HG02970 (cell line): ENCODE data around the gene FYCO1.

ENCODE experiments used
- ATAC-seq: cut with Tn5 transposase; IDR thresholded peaks from one replicate; pipeline ENCODE4 v1.9.1; 2021; ENCODE audit warnings: mild to moderate bottlenecking, moderate library complexity, moderate number of reproducible peaks; ENCODE audit not compliant: unreplicated experiment, low FRiP score

Gene FYCO1

DNA sequence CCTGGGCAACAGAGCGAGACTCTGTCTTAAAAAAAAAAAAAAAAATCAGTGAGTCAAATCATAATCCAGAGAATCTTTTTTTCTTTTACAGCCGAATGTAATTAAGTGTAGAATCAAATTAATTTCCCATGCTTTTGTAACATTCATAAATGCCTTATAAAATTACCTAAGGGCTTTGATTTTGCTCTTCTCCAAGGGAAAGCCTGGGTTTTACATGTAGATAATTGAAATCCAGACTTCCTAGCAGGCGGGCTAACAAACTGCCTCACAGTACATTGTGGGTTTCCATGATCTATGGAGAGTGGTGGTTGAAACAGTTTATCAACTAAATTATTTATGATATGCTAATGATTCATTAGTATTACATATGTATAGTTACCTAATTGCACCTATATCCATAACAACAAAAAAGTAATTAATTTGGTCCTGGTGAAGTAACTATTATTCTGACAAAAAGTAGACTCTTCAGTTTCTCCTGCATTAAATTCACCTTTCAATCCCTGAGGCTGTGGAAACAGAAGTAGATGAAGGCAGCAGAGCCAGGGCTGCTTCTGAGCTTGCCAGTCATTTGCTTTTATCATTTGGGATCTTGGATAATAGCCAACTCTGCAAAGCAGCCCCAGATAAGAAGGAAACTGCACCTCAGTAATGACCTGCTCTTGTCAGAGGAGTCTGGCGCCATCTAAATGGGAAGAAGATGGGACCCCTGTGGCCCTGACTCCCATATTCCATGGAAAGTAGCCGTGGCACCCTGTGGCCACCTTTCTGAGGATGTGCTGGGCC is 99.7 kb downstream of the FYCO1 start:
- no peak for ATAC-seq

DNA sequence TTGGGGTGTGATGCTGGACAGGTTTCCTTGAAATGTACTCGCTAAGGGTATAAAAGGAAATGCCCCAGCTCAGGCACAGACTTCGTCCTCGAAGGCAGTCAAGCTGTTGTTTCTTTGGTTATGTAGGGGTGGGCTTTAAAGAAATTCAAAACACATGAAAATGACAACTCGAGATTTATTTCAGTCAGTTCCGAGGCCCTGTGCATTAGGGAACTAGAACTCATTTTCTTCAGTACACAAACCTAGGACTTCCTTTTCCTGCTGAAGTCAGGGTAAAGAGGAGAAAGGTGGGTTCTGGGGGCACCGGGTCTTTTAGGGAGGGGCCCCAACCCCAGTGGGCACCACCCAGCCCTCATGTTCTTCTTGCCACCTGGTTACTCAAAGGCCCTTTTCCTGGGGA is 101.6 kb downstream of the FYCO1 start:
- ATAC-seq: no peak

DNA sequence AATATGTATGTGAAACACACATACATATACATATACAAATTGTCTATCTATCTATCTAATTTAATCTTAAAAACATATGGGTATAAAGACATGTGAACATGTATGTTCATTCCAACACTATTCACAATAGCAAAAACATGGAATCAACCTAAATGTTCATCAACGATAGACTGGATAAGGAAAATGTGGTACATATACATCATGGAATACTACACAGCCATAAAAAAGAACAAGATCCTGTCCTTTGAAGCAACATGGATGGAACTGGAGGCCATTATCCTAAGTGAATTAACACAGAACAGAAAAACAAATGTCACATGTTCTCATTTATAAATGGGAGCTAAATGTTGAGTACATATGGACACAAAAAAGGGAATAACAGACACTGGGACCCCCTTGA is 103.5 kb downstream of the FYCO1 start:
- no peak for ATAC-seq

DNA sequence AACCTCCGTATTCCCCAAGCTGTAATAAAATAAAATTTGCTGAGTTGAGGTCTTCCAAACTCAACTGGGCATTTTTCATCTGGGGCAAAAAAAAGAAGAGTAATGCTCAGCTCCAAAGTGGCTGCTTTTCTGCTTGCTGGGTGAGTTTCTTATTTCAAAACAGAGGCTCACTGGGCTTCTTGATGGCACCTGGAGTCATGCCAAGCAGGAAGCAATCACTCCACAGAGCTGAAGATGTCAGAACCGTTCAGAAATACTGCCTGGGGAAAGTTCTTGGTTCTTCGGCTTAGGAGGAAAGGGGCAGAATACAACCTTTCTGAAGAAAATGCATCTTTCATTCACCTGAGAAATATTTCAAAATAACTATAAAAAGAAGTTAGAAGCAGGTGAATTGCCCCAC is 105.2 kb downstream of the FYCO1 start:
- ATAC-seq: no peak

DNA sequence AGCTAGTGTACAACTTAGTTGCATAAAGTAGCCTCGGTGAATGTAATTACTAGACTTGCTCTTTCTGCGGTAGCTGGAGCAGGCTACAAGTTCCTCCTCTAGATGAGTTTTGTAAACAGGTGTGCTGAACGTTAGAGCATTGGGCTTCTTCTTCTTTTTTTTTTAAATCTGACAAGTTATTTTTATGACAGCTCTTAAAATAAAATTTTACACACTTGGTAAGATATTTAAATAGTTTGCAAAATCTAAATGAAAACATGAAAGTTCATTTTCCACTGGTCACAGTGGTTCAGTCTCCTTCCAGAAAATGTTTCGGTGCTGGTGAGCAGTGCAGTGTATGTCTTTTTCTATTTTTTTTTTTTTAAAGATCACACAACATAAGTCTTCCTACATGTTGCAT is 106.3 kb downstream of the FYCO1 start:
- no peak for ATAC-seq

DNA sequence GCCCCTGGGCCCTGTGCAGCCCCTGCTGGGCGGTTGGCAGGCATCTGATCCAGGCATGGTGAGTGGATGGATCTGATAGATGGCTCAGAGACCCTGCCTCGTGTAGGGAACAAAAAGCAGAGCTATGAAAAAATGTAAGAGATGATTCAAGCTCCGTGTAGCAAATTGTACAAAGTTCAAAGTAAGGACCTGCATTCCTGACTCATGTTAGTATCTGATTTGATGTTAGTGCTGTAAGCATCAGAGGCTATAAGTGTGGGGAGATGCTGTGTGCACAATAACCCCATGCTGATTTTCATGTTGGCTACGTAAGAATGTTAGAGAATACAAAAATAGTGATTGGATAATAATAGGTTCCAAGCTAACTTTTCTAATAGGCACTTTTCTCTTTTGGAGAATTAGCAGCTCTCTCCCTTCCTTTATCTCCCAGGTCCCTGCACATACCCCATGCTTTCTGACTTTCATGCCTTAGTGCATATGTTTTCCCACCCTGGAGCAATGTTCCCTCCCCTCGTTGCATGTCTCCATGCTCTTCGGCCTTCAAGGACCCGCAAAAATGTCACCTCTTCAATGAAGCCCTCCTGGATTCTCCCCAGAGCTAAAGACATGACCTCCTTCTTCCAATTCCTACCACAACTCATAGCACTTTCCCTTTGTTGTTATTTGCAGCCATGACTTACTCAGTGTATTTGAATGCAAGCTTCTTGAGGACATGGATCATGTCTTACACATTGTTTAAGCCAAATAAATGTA is 107.7 kb downstream of the FYCO1 start:
- no peak for ATAC-seq

DNA sequence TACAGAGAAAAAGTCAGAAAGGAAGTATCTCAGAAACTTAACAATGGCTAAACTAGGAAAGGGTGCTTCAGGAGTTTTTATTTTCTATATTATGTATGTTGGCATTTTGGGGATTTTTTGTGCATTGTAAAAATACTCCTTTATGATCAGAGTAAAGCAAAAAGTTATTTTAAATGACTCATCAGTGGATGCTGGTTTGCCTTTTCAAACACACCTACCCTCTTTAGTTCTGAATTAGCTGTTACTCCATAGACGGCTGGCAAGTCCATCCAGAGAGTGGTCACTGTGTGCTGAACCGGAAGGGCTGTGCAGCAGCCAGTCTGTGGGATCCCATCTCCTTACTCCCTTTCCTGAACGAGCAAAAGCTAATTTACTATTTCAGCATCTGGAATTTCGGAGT is 108.3 kb downstream of the FYCO1 start:
- no peak for ATAC-seq

DNA sequence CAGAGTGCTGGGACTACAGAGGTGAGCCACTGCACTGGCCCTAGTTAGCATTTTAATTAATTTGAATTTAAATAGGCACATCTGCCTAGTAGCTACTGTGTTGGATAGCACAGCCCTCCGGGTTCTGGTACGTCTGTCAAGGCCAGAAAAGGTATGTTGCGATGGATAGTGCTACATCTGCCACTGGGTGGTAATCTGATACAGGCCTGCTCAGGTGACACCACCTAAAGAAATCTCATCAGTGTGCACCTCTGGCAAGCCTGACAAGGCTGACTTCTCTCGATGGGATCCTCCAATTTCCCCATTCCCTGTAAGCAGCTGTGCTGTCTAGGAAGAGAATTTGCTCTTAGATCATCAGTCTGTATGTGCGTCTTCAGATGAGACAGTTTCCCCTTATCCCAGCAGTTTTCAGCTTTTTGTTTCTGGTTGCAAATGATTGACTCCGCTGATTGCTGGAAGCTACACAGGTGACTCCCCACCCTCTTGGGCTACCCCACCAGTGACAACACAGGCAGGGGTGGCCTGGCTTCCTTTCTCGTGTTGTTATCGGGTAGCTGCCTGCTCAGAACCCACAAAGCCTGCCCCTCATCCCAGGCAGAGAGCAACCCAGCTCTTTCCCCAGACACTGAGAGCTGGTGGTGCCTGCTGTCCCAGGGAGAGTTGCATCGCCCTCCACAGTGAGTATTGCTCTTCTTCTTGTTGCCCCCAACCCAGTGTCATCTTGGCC is 109.5 kb downstream of the FYCO1 start, which contains the start of gene CCR9:
Gene CCR9, plus strand, starts transcription at position 565 of the 727 bp plus-strand sequence. CDS start 8,391 bp downstream, outside the sequence.
- no peak for ATAC-seq

DNA sequence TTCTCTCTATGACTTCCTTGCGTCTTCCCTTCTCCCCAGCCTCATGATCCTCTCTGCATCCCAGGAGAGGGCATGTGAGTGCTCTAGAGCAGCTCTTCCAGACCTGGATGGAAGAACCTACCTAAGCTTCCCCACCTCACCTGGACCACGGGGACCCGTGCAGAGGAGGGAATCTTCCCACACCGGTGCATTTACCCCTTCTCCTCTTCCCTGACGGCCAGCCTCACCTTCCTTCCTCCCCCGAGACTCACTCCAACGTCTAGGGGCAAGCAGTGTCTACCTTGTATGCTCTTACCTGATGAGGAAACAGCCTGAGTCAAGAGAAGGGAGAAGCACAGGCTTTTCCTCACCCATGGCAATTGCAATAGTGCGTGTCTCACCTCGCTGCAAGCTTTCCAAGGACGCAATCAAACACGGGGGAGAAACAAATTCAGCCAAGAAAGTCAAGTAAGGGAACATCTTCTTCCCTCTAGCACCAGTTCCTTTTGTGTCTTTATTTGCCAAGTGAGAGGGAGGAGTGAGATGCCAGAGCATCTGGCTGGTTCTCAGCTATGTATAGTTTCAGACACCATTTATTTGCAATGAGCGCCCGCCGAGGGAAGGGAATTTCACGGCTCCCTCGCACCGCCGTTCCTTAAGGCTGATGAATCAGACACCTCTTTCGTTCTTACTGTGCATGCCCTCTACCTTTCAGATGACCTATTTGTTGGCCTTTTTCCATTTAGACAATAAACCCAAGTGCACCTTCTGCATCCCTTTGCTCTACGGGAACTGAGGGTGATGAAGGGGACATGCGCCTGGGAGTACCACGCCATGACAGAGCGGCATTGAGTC is 111.0 kb downstream of the FYCO1 start:
- no peak for ATAC-seq

DNA sequence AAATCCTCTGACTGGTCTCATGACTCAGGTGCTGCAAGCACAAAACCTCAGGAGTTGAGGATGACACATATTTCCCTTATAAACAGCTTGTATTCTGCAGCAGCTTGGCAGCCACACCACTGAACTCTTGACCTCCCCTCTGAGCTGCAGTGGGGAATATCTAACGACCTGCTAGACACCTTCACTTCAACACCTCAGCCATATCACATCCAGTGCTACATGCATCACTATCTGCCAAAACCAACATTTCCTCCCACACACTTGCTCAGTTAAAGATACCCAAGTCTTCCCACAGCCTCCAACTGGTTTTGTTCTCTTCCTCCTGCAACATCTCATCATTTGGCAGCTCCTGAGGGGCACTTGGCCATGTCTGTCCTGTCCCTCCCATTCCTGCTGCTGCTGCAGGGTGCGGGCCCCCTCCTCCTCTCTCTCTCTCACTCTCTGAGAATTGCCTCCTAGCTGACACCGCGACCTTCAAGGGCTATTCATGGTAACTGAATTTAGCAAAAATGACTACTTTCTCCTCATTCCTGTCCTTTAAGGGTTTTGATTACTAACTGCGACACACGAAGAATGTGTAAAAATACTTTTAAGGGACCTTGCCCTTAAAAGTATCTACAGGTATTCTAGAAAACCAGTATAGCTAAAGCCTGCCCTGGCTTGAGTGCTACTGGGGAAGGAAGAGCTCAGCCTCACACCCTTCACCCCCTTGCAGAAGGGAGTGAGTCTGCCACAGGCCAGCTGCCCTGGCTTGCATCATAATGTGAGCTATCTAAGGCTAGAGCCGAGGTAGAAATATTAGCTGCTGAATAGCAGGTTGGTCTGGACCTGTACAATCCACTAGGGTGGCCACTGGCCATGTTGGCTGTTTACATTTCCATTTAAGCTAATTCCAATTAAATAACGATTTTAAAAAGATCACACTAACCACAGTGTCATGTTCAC is 114.3 kb downstream of the FYCO1 start:
- no peak for ATAC-seq

DNA sequence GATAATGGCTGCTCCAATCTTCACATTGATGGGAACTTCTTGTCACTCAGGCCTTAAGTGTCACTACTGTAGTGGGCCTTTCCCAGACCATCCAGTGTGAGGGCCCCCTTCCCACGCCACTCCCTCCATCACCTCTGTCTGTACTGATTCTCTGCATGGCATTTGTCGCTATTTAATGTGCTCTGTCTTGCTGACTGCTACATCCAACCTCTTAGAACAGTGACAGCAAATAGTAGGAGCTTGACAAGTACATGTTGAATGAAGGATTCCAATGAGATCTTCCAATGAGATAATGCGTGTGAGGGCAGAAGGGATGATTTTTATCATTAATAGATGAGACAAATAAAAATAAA is 114.9 kb downstream of the FYCO1 start:
- no peak for ATAC-seq

DNA sequence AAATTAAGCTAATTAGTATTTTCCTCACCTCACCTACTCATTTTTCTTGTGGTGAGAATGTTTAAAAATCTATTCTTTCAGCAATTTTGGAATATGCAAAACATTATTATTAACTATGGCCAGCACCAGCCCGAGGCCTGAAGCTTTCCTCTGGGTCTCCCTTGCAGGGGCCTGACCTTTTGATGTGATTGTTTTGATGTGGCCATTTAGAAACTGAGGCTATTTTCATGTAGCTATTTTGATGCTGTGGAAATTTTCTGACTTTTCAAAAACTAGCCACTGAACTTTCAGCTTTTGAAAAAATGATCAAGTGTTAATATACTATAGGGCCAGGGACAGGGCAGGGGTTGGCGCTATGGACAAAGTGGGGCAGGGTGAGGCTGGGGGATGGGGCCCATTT is 117.5 kb downstream of the FYCO1 start:
- no peak for ATAC-seq

DNA sequence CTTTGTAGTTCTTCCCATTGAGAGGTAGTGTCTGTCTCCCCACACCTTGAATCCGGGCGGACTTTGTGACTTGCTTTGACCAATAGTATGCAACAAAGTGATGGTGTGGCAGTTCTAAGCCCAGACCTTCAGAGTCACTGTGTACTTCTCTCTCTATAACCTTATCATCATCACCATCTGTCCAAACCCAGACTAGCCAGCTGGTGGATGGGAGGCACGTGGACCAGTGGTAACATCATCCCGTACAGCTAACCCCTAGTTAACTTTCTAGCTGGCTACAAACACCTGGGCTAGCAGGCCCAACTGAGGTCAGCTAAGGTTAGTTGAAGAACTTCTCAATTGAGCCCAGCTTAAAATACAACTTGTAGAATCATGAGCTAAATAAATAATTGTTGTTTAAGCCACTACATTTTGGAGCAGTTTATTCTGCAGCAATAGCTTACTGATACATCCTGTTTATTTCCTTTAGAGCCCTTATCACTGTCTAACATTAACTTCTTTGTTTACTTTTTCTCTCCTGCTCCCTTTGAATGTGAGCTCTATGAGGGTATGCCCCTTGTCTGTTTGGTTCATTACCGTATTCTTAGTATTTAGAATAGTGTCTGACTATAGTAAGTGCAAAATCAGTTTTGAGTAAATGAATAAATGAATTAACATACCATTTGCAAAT is 120.8 kb downstream of the FYCO1 start:
- no peak for ATAC-seq

DNA sequence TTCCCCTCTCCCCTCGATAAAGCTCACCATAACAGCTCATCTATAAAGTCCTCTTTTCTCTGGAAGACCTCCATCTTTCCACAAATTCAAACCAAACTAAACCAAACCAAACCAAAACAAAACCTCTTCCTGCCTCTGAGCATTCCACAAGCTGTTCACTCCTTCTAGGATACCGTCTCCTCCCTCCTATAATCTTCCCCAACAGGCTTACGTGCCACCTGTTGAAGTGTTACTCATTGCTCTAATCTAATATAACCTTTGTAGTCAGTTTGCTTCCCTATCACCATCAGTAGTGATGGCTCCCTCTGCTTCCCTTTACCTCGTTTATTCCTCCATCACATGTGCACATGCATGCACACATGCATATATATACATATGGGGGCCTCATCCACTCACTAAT is 122.0 kb downstream of the FYCO1 start:
- no peak for ATAC-seq

DNA sequence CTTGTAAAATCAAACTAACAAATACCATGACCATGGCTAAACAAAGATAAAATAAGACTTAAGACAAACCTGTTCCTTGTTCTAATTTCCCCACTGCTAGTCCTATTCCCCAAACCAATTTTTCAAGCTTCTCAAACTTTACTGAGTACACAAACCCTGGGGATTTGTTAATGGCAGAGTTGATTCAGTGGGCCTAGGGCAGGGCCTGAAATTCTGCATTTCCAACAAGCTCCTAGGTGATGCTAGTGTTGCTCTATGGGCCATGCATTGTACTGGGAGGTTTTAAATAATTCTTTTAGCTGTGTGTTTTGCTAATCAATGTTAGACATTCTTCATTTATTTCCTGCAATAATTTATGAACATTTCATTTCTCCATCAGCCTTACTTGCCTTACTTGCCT is 122.6 kb downstream of the FYCO1 start:
- ATAC-seq: no peak

DNA sequence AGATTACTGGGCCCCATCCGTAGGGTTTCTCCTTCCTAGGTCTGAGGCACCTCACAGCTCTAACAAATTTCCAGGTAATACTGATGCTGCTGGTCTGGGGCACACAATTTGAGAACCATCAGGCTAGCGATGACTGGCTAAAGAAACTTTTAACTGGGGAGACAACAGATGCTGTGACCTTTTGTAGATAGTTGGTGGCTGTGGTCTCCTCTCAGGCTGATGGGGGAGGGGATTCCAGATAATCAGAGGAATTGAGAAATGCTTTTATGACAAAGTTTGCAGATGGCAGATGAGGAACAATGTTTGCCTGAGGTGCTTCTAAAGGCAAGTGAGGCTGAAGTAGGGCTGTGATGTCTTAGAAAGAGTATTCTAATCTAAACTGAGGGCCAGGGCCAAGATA is 123.1 kb downstream of the FYCO1 start:
- ATAC-seq: no peak

DNA sequence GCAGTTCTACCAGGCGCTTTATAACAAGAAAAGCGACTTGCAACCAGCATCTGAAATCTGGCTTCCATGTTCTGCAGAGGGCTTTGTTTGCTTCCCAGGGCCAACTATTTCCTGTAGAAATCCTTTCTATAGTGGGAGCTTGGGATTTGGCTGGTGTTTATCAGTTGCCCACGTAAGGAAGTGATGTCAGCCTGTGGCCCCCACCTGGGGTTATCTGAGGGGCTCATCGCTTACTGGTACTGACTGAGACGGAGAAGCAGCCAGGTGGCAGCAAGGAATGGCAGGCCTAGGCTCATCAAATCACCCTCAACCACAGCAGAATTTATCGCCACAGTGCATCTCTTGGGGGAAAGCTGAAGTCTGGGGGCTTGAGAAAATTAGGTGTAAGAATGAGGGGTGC is 123.8 kb downstream of the FYCO1 start:
- no peak for ATAC-seq

DNA sequence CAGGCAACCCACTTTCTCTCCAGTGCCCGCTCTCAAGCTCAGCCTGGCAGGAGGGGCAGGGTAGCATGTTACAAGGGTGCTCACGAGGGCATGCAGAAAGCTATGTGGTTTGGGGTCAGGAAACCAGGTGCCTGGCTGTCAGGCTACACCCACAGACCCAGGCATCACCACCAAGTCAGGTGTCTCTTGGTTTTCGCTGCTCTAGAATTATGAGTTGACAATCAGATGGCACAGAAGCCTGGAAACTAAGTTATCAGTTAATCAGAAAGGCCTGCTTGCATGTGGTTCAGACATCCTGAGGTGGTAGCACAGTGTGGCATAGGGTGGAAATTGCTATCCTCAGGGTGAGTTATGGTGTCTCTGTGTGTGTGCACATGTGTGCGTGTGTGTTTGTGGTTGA is 125.5 kb downstream of the FYCO1 start:
- ATAC-seq: no peak

DNA sequence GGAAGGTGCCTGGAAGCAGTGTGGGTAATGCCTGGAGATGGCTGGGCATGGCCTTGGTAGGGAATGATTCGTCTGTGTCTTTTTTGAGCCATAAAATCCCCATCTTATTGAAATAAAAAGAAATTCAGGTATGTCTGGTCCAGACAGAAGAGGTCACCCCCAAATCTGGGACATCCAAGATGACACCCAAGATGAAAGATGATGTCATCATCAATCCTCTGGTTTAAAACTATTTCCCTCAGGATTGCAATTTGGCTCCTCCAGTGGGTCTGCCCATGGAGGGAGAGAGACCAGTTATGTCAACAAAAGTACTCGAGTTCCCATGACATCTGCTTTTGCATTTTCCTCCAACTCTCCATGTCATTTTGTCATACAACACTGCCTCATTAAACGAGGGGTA is 126.0 kb downstream of the FYCO1 start:
- no peak for ATAC-seq
